Transverse colon (tissue), 4 donors: ENCODE measurements around the gene GRM3. TPM values are rescaled to one million over a fixed set of nuclear protein-coding genes. Genes with fewer than 3 reads are reported as not detected.

ENCODE experiments used
- DNase-seq: peaks from one replicate; pipeline ENCODE4 v3.0.0-alpha.2; 2019
- H3K27ac ChIP-seq, 4 donors: fragments of 200-600 bp; sonication (generic); 2 replicates each; pipeline ENCODE4 v1.5.1; 2016 to 2018; ENCODE audit warnings: inconsistent platforms in 4 of 4
- H3K27me3 ChIP-seq: fragments of 200-600 bp; sonication (generic); 2 replicates; pipeline ENCODE4 v1.5.1; 2017; ENCODE audit warnings: inconsistent platforms
- H3K36me3 ChIP-seq, 4 donors: fragments of 200-600 bp; sonication (generic); 2 replicates each; pipeline ENCODE4 v1.5.1; 2017 to 2019; ENCODE audit warnings: inconsistent platforms in 4 of 4
- H3K4me1 ChIP-seq, 4 donors: fragments of 200-600 bp; sonication (generic); 2 replicates each; pipeline ENCODE4 v1.5.1; 2017 to 2020; ENCODE audit warnings: inconsistent platforms in 4 of 4
- H3K4me3 ChIP-seq, 4 donors: fragments of 200-600 bp; sonication (generic); 1 replicate in 1 of 4; 2 replicates in 3 of 4; pipeline versions ENCODE4 v1.5.1 to v1.6.1; 2017 to 2019; ENCODE audit warnings: inconsistent platforms in 4 of 4
- H3K9me3 ChIP-seq, 2 donors: fragments of 200-600 bp; sonication (generic); 2 replicates each; pipeline ENCODE4 v1.5.1; 2017 to 2019; ENCODE audit warnings: inconsistent platforms in 2 of 2
- EP300 ChIP-seq: sonication (generic); formaldehyde crosslinking; IDR thresholded peaks from one replicate; pipeline ENCODE4 v1.6.1; 2017; ENCODE audit warnings: antibody characterized with exemption, low read depth
- POLR2A ChIP-seq: fragments of 450-650 bp; IDR thresholded peaks from one replicate; pipeline ENCODE4 v1.6.1; 2016; ENCODE audit warnings: antibody characterized with exemption, mild to moderate bottlenecking, moderate library complexity
- POLR2AphosphoS5 ChIP-seq, 3 donors: sonication (generic); formaldehyde crosslinking; IDR thresholded peaks; one replicate each; pipeline ENCODE4 v1.6.1; 2016; ENCODE audit warnings: antibody characterized with exemption in 3 of 3
- WGBS, 2 donors: methylation state at CpG; one replicate each; pipeline ENCODE4 v1.1.5; 2018; ENCODE audit warnings: low coverage in 1 of 2; 5-methylcytosine and 5-hydroxymethylcytosine counted together
- in situ Hi-C, 4 donors: fragments of 200-750 bp; cut with MboI; loops; one replicate each; pipeline versions ENCODE4 v1.15.0 to v1.15.1; 2017; ENCODE audit warnings: low sequenced_read_pairs in 3 of 4, low pct_ligation_motif_present in 1 of 4, low pct_unique_long_range_greater_than_20kb in 1 of 4
- intact Hi-C: fragments of 100-400 bp; cut with DNase I; formaldehyde crosslinking; loops from one replicate; pipeline ENCODE4 v1.15.1; 2023; ENCODE audit warnings: low total_unique reads
- total RNA-seq, 4 donors: library from RNA; depleted of rRNA; stranded (reverse); fragments of >200 nt; gene quantifications; one replicate each; pipeline ENCODE4 v1.1.0, GENCODE V29; 2016
- TF ChIP-seq, protein P1 (sequence below), 5 experiments: fragments of 200-600 bp in 3 of 5; fragments of 450-650 bp in 2 of 5; sonication (generic) in 3 of 5; IDR thresholded peaks; 1 replicate in 2 of 5; 2 replicates in 3 of 5; pipeline ENCODE4 v1.5.1; 2016 to 2017; ENCODE audit warnings: antibody characterized with exemption in 5 of 5, inconsistent platforms in 3 of 5, mild to moderate bottlenecking in 2 of 5, moderate library complexity in 1 of 5

Gene GRM3
- total RNA-seq, 4 donors from 2014 or later = not detected

- Histone ChIP-seq H3K4me1 (no peaks in the 10 kb centered on the region), H3K27me3 (no peaks in the 10 kb centered on the region), H3K36me3 (peaks cover 0 to 11% (median 0%) of the 10 kb centered on the region in 4 donors), H3K4me3 (no peak overlapping the region), H3K27ac (no peak overlapping the region), H3K9me3 (no peaks in the 10 kb centered on the region)
- no peak for DNase-seq
- in situ Hi-C loops (loop anchor here in 1 of 4 donors (25.0 kb wide), 1 partner anchor 249 kb away; no protein-coding TSS in a partner anchor), intact Hi-C loops (no loop called here)
- 92% methylated on average over 1 of the region's 1 CpG; no CpG with 5 or more reads in 1 of the 2 donors for WGBS, 2 donors
- TF ChIP-seq POLR2A (no peak), EP300 (no peak), POLR2AphosphoS5 (IDR thresholded peaks at IDR 0.05) (no peak)
- TF ChIP-seq, protein P1, sequence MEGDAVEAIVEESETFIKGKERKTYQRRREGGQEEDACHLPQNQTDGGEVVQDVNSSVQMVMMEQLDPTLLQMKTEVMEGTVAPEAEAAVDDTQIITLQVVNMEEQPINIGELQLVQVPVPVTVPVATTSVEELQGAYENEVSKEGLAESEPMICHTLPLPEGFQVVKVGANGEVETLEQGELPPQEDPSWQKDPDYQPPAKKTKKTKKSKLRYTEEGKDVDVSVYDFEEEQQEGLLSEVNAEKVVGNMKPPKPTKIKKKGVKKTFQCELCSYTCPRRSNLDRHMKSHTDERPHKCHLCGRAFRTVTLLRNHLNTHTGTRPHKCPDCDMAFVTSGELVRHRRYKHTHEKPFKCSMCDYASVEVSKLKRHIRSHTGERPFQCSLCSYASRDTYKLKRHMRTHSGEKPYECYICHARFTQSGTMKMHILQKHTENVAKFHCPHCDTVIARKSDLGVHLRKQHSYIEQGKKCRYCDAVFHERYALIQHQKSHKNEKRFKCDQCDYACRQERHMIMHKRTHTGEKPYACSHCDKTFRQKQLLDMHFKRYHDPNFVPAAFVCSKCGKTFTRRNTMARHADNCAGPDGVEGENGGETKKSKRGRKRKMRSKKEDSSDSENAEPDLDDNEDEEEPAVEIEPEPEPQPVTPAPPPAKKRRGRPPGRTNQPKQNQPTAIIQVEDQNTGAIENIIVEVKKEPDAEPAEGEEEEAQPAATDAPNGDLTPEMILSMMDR (IDR thresholded peaks at IDR 0.05) = no peak
Observed at GRCh38 chr7:86911659-86912058, 267.9 kb downstream of the GRM3 start.

- no peaks in the 10 kb centered on the region for H3K27me3 ChIP-seq
- H3K9me3 ChIP-seq = no peaks in the 10 kb centered on the region
- no peak overlapping the region for H3K4me3 ChIP-seq
- no peaks in the 10 kb centered on the region for H3K4me1 ChIP-seq
- intact Hi-C loops (no loop called here), in situ Hi-C loops (loop anchor here in 1 of 4 donors (25.0 kb wide), 1 partner anchor 251 kb away; no protein-coding TSS in a partner anchor)
- WGBS, 2 donors = 79 to 87% methylated on average over 4 of the region's 4 CpGs
- DNase-seq = no peak
- TF ChIP-seq EP300 (no peak), POLR2A (no peak), POLR2AphosphoS5 (IDR thresholded peaks at IDR 0.05) (no peak)
- TF ChIP-seq, protein P1 (IDR thresholded peaks at IDR 0.05) = no peak
- peaks cover 0 to 11% (median 0%) of the 10 kb centered on the region in 4 donors for H3K36me3 ChIP-seq
- H3K27ac ChIP-seq = no peak overlapping the region
Observed at GRCh38 chr7:86913709-86914108, 270.0 kb downstream of the GRM3 start.
